ENCODE data around the gene CNTNAP2. TPM values are rescaled to one million over a fixed set of nuclear protein-coding genes. Genes with fewer than 3 reads are reported as not detected.

CNTNAP2 gene
- total RNA-seq, 4 donors from 2014 or later = 0.29 to 0.88 (median 0.33) TPM; not detected in 1

DNA sequence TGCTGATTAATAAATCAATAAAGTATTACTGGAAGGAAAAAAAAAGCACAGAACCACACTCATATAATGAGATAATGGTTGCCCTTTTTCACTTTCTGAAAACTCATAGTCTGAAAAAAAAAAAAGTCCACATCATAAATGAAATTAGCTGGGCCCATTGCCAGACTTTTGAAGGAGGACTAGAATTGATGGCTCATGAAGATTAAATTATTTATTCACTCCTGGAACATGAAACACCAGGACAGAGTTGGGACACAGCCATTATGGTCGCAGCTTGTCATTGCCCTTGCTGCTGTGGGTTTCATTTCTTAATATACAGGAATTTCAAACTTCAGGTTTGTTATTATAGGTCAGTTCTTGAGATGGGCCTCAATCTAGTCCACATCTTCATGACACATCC, 91.9 kb downstream of the CNTNAP2 start:
- DNase-seq = no peak
- H3K9me3 ChIP-seq = no peaks in the 10 kb centered on the region
- H3K27ac ChIP-seq = no peak overlapping the region
- intact Hi-C loops (cut with DNase I) = no loop called here
- WGBS, 2 donors = 68 to 82% methylated on average over 1 of the region's 1 CpG
- no peaks in the 10 kb centered on the region for H3K36me3 ChIP-seq
- no peaks in the 10 kb centered on the region for H3K27me3 ChIP-seq
- H3K4me3 ChIP-seq (replicated peaks in 1 of 3) = no peak overlapping the region
- TF ChIP-seq POLR2A (IDR thresholded peaks at IDR 0.05) = no peak
- H3K4me1 ChIP-seq = no peaks in the 10 kb centered on the region

DNA sequence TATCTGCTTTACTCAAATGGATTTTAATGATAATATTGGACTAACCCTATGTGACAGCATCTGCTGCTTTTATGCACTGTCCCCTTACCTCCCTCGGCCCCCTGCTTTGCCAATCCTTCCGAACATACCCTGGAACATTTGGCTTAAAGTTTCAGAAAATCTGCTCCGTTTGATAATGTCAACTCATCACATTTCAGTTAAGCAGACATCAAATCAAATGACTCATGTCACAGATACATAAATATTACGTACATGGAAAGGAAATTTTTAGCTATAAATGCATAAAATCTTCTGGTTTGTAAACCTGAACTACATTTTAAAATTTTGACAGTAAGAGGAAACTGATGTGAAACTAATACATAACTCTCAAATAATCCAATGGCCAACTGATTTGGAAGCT, 98.2 kb downstream of the CNTNAP2 start:
- intact Hi-C loops (cut with DNase I) = no loop called here
- no peak for TF ChIP-seq POLR2A (IDR thresholded peaks at IDR 0.05)
- TF ChIP-seq, protein P1, sequence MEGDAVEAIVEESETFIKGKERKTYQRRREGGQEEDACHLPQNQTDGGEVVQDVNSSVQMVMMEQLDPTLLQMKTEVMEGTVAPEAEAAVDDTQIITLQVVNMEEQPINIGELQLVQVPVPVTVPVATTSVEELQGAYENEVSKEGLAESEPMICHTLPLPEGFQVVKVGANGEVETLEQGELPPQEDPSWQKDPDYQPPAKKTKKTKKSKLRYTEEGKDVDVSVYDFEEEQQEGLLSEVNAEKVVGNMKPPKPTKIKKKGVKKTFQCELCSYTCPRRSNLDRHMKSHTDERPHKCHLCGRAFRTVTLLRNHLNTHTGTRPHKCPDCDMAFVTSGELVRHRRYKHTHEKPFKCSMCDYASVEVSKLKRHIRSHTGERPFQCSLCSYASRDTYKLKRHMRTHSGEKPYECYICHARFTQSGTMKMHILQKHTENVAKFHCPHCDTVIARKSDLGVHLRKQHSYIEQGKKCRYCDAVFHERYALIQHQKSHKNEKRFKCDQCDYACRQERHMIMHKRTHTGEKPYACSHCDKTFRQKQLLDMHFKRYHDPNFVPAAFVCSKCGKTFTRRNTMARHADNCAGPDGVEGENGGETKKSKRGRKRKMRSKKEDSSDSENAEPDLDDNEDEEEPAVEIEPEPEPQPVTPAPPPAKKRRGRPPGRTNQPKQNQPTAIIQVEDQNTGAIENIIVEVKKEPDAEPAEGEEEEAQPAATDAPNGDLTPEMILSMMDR (IDR thresholded peaks at IDR 0.05) = no peak
- 87% methylated on average over 4 of the region's 4 CpGs for WGBS, 2 donors
- Histone ChIP-seq H3K36me3 (no peaks in the 10 kb centered on the region), H3K9me3 (no peaks in the 10 kb centered on the region), H3K4me1 (no peaks in the 10 kb centered on the region), H3K27me3 (no peaks in the 10 kb centered on the region), H3K27ac (no peak overlapping the region), H3K4me3 (replicated peaks in 1 of 3) (no peak overlapping the region)
- DNase-seq = no peak

DNA sequence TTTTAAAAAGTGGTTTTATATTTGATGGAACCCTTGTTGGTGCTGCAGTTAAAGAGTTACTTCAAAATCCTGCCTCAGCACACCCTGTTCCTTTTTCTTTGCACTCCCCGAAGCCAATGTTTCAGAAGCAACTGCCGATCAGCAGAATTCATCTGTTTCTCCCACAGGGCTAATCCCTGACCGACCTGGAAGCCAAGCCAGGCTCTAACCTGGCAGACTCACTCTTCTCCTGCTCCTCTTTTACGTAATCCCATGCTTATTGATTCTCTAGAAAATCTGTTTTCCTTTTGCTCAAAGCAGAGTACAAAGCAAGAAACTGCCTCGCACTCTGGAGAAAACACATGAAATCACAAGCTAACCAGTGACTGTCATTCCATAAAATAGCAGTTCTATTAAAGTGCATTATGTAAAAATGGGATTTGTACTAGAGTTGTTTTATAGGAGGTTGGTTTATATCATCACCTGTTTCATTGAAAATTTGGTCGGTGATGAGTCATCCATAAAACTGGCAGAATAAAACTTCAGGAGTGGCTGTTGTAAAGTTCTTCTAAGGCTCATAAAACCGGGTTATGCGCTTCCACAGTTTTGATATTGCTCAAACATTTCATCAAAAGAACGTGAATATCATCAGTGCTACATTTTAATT, 99.9 kb downstream of the CNTNAP2 start:
- WGBS, 2 donors = 79 to 80% methylated on average over 9 of the region's 9 CpGs
- no peaks in the 10 kb centered on the region for H3K36me3 ChIP-seq
- DNase-seq = no peak
- intact Hi-C loops (cut with DNase I) = no loop called here
- no peak overlapping the region for H3K4me3 ChIP-seq (replicated peaks in 1 of 3)
- H3K27me3 ChIP-seq = no peaks in the 10 kb centered on the region
- H3K4me1 ChIP-seq = no peaks in the 10 kb centered on the region
- H3K9me3 ChIP-seq = no peaks in the 10 kb centered on the region
- no peak overlapping the region for H3K27ac ChIP-seq
- TF ChIP-seq POLR2A (IDR thresholded peaks at IDR 0.05) = no peak
- TF ChIP-seq, protein P1 (IDR thresholded peaks at IDR 0.05) = no peak

DNA sequence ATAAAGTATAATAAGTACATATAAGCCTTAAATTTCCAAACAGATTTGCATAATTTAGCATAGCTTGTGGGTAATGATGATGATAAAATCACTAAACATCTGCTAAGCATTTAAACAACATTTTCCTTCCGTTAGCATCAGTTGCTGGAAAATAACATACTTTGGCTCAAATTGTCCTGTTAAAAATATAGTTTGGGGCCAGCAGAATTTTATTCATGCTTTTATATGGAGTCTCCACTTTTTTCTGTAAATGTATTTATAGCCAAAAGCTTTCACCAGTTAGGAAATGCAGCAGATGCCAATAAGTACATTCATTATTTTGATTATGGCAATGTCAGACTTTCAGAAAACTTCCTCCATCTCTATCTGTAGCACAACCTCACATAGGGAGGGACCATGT, 107.2 kb downstream of the CNTNAP2 start:
- TF ChIP-seq, protein P1 (IDR thresholded peaks at IDR 0.05) = no peak
- no peak for TF ChIP-seq POLR2A (IDR thresholded peaks at IDR 0.05)
- H3K9me3 ChIP-seq = no peaks in the 10 kb centered on the region
- intact Hi-C loops (cut with DNase I) = no loop called here
- no peak for DNase-seq
- no peaks in the 10 kb centered on the region for H3K4me1 ChIP-seq
- WGBS, 2 donors = 75 to 88% methylated on average over 1 of the region's 1 CpG
- no peaks in the 10 kb centered on the region for H3K27me3 ChIP-seq
- H3K4me3 ChIP-seq (replicated peaks in 1 of 3) = no peak overlapping the region
- H3K36me3 ChIP-seq = no peaks in the 10 kb centered on the region
- no peak overlapping the region for H3K27ac ChIP-seq

DNA sequence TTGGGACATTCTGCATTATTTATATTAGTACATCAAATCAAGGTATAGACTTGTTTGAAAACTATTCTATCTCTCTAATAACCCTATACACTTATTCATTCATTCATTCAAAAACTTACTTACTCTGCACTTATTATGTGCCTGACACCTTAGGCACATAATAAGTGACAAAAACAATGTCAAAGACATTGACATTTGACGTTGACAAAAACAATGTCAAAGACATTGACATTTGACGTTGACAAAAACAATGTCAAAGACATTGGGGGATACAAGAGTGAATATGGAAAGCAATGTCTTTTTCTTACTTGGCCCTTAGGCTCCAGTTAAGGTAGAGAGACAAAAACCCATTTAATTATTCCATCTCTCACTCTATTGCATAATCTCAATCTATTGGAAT, 116.0 kb downstream of the CNTNAP2 start:
- no peaks in the 10 kb centered on the region for H3K9me3 ChIP-seq
- no peak overlapping the region for H3K4me3 ChIP-seq (replicated peaks in 1 of 3)
- no peaks in the 10 kb centered on the region for H3K4me1 ChIP-seq
- TF ChIP-seq, protein P1 (IDR thresholded peaks at IDR 0.05) = no peak
- no peak for TF ChIP-seq POLR2A (IDR thresholded peaks at IDR 0.05)
- no peak for DNase-seq
- no peak overlapping the region for H3K27ac ChIP-seq
- intact Hi-C loops (cut with DNase I) = no loop called here
- H3K27me3 ChIP-seq = no peaks in the 10 kb centered on the region
- no peaks in the 10 kb centered on the region for H3K36me3 ChIP-seq
- 84 to 93% methylated on average over 2 of the region's 2 CpGs for WGBS, 2 donors
